ENCODE data around the gene KCTD6. TPM values are rescaled to one million over a fixed set of nuclear protein-coding genes. Genes with fewer than 3 reads are reported as not detected.
A peak's percentile ranks its signal among the peaks of the same experiment; 100 is the strongest.

The KCTD6 gene
- total and polyA plus RNA-seq, 2 experiments from 2014 or later, result 28.3 to 34.6 TPM

DNA sequence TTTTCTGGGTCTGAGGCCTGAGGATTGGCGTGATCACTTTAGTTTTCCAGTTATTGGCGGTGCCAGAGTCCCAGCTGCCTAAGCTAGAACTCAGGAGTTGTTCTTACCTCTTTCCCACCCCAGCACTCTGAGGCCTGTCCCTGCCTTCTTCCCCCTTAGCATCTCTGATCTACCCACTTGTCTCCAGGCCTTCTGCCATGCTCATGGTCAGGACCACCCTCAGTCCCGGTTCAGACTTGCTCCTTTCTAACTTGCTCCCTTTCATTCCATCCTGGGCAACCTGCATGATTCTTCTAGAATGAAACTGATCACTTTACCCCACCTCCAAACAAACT is 29.4 kb downstream of the KCTD6 start:
- DNase-seq (ENCODE audit: low spot score), result no peak
- H3K4me1 ChIP-seq (ENCODE audit: insufficient read depth), result peaks cover 26% of the 10 kb centered on the region
- H3K4me2 ChIP-seq, result no peak overlapping the region
- H2AFZ ChIP-seq, result 0 out of 2 replicates have a peak overlapping the region, but pooled peaks have one; percentile 94
- no peak overlapping the region for H3K27ac ChIP-seq (ENCODE audit: low read depth)
- no peaks in the 10 kb centered on the region for H3K9me2 ChIP-seq (ENCODE audit: insufficient read depth)
- H3K27me3 ChIP-seq (ENCODE audit: insufficient read depth), result no peaks in the 10 kb centered on the region
- peaks cover 5% of the 10 kb centered on the region for H3K27me3 Mint-ChIP-seq (ENCODE audit: insufficient read depth, low read depth, poor library complexity)
- H3K36me3 Mint-ChIP-seq (ENCODE audit: low read depth), result no peaks in the 10 kb centered on the region
- H3K9me3 Mint-ChIP-seq, result peaks cover 7% of the 10 kb centered on the region; the same call in 1 of the 3 replicates
- H3K4me3 ChIP-seq, result no peak overlapping the region
- TF ChIP-seq EZH2 (IDR thresholded peaks at IDR 0.05; ENCODE audit: low read depth, unreplicated experiment) (no peak), ZNF331 (CRISPR knock-in tag; IDR thresholded peaks at IDR 0.05; ENCODE audit: low read depth) (no peak), JUNB (IDR thresholded peaks at IDR 0.05; ENCODE audit: unreplicated experiment) (no peak), NANOG (IDR thresholded peaks at IDR 0.05; ENCODE audit: borderline replicate concordance) (no peak), ZNF114 (CRISPR knock-in tag; IDR thresholded peaks at IDR 0.05) (no peak), POLR2AphosphoS5 (IDR thresholded peaks at IDR 0.05; ENCODE audit: low read depth) (no peak), STAT1 (IDR thresholded peaks at IDR 0.05; ENCODE audit: unreplicated experiment) (no peak), CREB1 (CRISPR knock-in tag; IDR thresholded peaks at IDR 0.05; ENCODE audit: low read depth) (no peak), EZH2phosphoT487 (IDR thresholded peaks at IDR 0.05; ENCODE audit: unreplicated experiment) (no peak)
- TF ChIP-seq, protein P1, sequence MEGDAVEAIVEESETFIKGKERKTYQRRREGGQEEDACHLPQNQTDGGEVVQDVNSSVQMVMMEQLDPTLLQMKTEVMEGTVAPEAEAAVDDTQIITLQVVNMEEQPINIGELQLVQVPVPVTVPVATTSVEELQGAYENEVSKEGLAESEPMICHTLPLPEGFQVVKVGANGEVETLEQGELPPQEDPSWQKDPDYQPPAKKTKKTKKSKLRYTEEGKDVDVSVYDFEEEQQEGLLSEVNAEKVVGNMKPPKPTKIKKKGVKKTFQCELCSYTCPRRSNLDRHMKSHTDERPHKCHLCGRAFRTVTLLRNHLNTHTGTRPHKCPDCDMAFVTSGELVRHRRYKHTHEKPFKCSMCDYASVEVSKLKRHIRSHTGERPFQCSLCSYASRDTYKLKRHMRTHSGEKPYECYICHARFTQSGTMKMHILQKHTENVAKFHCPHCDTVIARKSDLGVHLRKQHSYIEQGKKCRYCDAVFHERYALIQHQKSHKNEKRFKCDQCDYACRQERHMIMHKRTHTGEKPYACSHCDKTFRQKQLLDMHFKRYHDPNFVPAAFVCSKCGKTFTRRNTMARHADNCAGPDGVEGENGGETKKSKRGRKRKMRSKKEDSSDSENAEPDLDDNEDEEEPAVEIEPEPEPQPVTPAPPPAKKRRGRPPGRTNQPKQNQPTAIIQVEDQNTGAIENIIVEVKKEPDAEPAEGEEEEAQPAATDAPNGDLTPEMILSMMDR (conservative IDR thresholded peaks at IDR 0.05; ENCODE audit: low read depth in 2 of 2), result no peak
- TF ChIP-seq, protein P2, sequence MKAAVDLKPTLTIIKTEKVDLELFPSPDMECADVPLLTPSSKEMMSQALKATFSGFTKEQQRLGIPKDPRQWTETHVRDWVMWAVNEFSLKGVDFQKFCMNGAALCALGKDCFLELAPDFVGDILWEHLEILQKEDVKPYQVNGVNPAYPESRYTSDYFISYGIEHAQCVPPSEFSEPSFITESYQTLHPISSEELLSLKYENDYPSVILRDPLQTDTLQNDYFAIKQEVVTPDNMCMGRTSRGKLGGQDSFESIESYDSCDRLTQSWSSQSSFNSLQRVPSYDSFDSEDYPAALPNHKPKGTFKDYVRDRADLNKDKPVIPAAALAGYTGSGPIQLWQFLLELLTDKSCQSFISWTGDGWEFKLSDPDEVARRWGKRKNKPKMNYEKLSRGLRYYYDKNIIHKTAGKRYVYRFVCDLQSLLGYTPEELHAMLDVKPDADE (IDR thresholded peaks at IDR 0.05), result no peak
- TF ChIP-seq, protein P3, sequence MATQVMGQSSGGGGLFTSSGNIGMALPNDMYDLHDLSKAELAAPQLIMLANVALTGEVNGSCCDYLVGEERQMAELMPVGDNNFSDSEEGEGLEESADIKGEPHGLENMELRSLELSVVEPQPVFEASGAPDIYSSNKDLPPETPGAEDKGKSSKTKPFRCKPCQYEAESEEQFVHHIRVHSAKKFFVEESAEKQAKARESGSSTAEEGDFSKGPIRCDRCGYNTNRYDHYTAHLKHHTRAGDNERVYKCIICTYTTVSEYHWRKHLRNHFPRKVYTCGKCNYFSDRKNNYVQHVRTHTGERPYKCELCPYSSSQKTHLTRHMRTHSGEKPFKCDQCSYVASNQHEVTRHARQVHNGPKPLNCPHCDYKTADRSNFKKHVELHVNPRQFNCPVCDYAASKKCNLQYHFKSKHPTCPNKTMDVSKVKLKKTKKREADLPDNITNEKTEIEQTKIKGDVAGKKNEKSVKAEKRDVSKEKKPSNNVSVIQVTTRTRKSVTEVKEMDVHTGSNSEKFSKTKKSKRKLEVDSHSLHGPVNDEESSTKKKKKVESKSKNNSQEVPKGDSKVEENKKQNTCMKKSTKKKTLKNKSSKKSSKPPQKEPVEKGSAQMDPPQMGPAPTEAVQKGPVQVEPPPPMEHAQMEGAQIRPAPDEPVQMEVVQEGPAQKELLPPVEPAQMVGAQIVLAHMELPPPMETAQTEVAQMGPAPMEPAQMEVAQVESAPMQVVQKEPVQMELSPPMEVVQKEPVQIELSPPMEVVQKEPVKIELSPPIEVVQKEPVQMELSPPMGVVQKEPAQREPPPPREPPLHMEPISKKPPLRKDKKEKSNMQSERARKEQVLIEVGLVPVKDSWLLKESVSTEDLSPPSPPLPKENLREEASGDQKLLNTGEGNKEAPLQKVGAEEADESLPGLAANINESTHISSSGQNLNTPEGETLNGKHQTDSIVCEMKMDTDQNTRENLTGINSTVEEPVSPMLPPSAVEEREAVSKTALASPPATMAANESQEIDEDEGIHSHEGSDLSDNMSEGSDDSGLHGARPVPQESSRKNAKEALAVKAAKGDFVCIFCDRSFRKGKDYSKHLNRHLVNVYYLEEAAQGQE (IDR thresholded peaks at IDR 0.05; ENCODE audit: unreplicated experiment), result no peak
- TF ChIP-seq, protein P4, sequence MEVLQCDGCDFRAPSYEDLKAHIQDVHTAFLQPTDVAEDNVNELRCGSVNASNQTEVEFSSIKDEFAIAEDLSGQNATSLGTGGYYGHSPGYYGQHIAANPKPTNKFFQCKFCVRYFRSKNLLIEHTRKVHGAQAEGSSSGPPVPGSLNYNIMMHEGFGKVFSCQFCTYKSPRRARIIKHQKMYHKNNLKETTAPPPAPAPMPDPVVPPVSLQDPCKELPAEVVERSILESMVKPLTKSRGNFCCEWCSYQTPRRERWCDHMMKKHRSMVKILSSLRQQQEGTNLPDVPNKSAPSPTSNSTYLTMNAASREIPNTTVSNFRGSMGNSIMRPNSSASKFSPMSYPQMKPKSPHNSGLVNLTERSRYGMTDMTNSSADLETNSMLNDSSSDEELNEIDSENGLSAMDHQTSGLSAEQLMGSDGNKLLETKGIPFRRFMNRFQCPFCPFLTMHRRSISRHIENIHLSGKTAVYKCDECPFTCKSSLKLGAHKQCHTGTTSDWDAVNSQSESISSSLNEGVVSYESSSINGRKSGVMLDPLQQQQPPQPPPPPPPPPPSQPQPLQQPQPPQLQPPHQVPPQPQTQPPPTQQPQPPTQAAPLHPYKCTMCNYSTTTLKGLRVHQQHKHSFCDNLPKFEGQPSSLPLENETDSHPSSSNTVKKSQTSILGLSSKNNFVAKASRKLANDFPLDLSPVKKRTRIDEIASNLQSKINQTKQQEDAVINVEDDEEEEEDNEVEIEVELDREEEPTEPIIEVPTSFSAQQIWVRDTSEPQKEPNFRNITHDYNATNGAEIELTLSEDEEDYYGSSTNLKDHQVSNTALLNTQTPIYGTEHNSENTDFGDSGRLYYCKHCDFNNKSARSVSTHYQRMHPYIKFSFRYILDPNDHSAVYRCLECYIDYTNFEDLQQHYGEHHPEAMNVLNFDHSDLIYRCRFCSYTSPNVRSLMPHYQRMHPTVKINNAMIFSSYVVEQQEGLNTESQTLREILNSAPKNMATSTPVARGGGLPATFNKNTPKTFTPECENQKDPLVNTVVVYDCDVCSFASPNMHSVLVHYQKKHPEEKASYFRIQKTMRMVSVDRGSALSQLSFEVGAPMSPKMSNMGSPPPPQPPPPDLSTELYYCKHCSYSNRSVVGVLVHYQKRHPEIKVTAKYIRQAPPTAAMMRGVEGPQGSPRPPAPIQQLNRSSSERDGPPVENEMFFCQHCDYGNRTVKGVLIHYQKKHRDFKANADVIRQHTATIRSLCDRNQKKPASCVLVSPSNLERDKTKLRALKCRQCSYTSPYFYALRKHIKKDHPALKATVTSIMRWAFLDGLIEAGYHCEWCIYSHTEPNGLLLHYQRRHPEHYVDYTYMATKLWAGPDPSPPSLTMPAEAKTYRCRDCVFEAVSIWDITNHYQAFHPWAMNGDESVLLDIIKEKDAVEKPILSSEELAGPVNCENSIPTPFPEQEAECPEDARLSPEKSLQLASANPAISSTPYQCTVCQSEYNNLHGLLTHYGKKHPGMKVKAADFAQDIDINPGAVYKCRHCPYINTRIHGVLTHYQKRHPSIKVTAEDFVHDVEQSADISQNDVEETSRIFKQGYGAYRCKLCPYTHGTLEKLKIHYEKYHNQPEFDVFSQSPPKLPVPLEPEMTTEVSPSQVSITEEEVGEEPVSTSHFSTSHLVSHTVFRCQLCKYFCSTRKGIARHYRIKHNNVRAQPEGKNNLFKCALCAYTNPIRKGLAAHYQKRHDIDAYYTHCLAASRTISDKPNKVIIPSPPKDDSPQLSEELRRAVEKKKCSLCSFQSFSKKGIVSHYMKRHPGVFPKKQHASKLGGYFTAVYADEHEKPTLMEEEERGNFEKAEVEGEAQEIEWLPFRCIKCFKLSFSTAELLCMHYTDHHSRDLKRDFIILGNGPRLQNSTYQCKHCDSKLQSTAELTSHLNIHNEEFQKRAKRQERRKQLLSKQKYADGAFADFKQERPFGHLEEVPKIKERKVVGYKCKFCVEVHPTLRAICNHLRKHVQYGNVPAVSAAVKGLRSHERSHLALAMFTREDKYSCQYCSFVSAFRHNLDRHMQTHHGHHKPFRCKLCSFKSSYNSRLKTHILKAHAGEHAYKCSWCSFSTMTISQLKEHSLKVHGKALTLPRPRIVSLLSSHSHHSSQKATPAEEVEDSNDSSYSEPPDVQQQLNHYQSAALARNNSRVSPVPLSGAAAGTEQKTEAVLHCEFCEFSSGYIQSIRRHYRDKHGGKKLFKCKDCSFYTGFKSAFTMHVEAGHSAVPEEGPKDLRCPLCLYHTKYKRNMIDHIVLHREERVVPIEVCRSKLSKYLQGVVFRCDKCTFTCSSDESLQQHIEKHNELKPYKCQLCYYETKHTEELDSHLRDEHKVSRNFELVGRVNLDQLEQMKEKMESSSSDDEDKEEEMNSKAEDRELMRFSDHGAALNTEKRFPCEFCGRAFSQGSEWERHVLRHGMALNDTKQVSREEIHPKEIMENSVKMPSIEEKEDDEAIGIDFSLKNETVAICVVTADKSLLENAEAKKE (CRISPR knock-in tag; IDR thresholded peaks at IDR 0.05), result no peak
- no peaks in the 10 kb centered on the region for H3K36me3 ChIP-seq (ENCODE audit: insufficient read depth)
- no peaks in the 10 kb centered on the region for H4K20me1 ChIP-seq (replicated peaks; ENCODE audit: insufficient read depth)
- no peak overlapping the region for H3K4me3 Mint-ChIP-seq
- H3K79me2 ChIP-seq (replicated peaks; ENCODE audit: insufficient read depth), result no peaks in the 10 kb centered on the region
- no peak overlapping the region for H3K27ac Mint-ChIP-seq
- H3F3A ChIP-seq (replicated peaks; ENCODE audit: low read depth), result no peaks in the 10 kb centered on the region
- H3K4me1 Mint-ChIP-seq, result peaks cover 33% of the 10 kb centered on the region
- ATAC-seq, result no peak
